ENCODE results near the gene ANKRD33B.

ANKRD33B gene

DNA sequence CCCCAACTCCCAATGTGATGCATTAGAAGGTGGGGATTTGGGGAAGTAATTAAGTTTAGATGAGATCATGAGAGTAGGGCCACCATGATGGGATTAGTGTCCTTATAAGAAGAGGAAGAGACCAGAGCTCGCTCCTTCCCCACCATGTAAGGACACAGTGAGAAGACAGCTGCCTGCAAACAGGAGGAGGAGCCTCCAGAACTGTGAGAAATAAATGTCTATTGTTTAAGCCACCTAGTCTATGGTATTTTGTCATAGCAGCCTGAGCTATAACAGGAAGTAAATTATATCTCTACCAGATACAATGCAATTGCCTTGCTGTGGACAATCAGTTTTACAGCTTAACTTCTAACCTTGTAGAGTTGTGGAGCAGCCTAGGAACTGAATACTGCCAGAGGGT, 58.0 kb downstream of the ANKRD33B start:
- DNase-seq = peak; percentile 85 to 86

- DNase-seq = no peak
Measured at GRCh38 chr5:10622810-10623209, 58.9 kb downstream of the ANKRD33B start.

DNA sequence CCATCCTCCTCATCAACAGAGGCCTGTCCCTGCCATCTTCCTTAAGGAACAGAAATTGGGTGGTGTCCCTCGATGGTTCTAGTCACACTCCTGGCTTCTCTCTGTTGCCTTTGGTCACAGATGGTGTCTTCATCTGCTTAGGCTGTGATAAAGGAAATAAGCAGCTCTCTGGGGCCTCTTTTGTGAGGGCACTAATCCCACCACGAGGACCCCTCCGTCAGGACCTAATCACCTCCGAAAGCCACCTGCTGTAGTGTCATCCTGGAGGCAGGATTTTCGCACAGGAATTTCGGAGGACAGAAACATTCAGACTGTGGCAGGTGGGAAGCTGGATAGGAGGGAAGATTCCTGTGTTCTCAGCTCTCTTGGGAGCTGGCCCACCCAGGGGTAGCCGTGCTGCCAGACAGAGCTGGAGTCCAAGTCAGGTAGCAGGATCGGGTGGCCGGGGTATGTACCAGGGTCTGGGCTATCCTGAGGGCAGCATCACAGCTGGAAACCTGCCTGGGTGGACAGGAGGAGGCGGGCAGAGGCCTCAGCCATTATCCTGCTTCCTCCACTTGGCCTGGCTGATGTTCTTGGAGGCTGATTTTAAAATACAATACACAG, 59.5 kb downstream of the ANKRD33B start:
- DNase-seq = no peak

DNA sequence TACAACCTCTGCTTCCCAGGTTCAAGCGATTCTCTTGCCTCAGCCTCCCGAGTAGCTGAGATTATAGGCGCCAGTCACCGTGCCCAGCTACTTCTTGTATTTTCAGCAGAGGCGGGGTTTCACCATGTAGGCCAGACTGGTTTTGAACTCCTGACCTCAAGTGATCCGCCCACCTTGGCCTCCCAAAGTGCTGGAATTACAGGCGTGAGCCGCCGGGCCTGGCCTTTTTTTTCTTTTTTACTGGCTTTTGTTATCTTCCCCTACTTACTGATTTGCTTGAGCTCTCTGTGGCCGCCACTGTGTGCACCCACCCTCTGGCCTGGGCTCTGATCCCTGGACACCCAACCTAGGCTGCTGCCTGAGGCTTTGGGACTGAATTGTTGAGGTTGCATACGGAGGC, 60.3 kb downstream of the ANKRD33B start:
- DNase-seq = peak in 1 of 2 donors; percentile 69

- DNase-seq = no peak
Measured at GRCh38 chr5:10624679-10625078, 60.8 kb downstream of the ANKRD33B start.

DNA sequence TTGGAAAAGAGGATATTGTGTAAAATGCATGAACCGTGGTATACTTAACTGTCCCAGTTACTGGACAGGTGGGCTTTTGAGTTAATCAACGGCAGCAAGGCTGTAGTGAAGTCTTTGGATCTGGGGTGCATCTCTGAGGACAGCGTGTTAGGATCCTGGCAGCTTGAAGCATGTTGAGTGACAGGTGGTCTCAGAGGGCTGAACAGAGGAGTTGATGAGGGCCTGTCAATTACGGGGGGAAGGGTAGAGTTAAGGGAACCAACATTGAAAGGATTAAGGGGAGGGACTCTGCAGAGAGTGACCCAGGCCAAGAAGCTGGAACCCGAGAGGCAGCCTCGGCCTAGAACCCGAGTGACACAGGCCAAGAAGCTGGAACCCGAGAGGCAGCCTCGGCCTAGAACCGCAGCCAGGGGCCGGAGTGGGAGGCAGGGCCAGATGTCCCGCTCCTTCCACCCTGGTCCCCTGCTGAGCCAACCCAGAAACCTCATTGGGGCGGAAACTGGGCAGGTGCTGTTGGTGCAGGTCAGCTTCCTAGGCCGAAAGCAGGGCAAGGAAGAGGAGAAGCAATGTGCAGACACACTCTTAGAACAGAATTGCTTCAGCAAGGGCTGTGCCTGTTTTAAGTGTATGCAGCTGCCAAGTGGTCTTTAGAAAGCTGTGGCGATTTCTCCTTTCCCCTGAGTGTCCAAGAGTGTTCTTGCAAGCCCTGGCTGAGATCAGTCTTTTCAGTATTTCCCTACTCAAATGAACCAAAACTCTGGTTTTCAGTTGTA, 62.0 kb downstream of the ANKRD33B start:
- no peak for DNase-seq

DNA sequence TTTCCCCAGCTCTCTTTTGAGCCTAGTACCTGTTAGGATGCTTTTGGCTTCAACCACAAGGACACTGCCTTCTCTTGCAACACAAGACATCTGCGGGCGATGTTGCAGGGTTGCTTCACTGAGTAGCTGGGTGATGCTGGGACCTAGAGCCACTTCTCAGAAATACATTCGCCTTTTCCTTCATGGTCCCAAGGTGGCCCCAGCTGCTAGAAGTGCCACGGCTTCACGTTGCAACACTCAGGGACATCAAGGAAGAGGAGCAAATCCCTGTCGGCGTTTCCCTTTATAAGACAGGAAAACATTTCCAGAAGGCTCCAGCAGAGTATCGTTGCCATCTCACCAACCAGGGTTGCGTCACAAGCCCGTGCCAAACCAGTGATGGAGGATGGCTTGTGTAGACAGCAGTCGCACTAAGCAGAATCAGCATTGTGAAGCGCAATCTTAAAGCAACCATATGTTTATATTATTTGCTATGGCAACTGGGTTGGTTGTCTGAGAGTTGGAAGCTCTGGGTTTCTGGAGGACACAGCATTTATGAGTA, 62.7 kb downstream of the ANKRD33B start:
- peak in 1 of 2 donors; percentile 30 for DNase-seq

DNA sequence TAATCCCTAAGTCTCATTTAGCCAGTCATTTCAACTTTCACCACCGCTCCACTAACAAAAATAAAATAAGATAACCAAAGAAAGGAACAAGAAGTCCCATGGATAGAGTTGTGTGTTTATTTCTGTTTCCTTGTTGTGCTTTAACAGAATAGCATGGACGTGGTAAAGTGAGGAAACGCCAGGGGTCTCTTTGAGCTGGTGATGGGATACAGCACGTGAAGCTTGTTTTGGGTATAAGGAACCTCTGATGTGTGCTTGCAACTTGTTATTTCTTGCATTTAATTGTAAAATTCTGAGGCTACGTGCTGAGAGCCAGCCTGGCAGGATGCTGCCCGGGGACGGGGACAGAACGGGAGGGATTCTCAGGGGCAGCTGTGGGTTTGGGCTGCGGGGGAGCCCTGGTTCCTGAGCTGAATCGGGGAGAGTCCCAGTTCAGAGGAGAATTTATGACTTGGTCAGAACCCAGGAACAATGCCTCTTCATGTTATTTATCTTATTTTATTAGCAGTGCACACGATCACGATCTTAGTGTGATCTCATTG, 63.4 kb downstream of the ANKRD33B start:
- DNase-seq = no peak

DNA sequence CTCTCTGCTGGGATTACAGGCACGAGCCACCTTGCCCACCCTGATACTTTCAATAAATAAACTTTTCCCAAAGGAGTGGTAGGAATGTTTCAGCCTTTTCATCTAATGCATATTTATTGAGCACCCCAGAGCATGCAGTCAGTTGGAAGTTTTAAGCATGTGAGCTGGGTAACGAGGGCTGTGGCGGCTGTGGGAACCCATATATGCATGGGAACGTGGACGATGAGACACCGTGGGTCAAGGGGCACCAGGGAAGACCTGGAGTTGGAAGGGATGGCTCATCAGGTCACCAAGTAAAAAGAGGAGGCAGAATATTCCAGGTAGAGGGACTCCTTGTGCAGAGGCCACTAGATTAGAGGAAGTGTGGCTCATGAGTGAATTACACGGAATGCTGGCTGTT, 64.7 kb downstream of the ANKRD33B start:
- no peak for DNase-seq

DNA sequence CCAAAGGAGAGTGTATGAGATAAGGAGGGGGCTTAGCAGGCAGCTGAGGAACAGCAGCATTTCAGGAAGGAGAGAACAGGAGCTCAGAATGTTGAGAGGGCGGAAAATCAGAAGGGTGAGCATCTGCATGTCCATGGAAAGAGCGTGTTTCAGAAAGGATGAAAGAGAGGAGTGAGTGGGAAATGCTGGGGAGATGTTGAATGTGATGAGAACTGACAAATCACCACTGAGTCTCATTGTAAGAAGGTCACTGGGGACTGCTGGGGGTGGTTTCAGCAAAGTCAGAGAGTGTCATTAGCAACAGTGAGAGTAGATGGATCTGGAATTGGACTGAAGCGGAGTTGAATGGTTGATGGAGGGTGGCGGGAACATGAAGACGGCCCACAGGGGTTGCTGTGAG, 65.8 kb downstream of the ANKRD33B start:
- no peak for DNase-seq

DNA sequence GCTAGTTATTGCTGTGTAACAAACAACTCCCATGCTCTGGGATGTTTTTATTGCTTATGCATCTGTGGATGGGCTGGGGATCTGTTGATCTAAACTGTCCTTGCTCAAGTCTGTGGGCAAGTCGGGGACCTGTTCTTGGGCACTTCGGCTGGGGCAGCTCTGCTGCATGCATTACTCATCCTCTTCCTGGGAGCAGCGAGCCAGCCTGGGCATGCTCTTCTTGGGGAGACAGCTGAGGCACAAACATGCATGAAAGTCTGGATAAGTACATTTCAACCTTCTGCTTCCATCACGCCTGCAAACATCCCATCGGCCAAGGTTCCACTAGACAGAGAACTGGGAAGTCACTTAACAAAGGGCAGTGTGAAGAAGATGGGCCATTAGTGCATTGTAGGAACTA, 66.3 kb downstream of the ANKRD33B start:
- DNase-seq = no peak

GRCh38 chr5:10630744-10631143, 66.9 kb downstream of the ANKRD33B start:
- DNase-seq = peak in 1 of 2 donors; percentile 51

- DNase-seq = peak in 1 of 2 donors; percentile 16
Measured at GRCh38 chr5:10631316-10631996, 67.6 kb downstream of the ANKRD33B start.

DNA sequence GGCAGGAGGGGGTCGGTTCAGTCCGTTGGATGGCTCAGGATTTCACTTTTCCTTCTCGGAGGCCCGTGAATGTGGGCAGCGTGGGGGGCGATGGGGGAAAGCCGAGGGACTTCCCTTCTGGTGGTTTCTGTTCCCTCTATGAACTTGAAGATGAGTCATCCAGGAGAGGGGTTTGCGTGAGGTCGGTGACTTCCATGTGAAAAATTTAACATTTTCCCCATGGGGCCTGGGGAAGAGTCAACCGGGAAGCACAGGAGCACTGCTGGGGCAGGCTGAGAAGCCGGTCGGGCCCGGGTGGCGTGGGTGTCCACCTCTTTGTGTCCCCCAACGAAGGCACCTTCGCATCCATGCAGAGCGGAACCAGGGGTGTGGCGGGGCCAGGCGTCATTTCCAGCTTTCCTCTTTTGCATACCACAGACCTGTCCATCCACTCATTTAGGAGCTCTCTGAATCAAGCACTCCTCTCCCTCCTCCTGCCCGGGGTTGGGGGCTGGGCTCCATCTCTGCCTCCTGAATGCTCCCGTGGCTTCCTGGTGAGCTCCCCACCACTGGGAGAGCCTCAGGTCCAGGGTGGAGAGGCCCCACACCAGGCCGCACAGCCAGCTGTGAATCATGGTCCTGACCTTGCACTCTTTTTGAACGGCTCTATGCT, 68.4 kb downstream of the ANKRD33B start:
- peak; percentile 74 to 89 for DNase-seq

DNA sequence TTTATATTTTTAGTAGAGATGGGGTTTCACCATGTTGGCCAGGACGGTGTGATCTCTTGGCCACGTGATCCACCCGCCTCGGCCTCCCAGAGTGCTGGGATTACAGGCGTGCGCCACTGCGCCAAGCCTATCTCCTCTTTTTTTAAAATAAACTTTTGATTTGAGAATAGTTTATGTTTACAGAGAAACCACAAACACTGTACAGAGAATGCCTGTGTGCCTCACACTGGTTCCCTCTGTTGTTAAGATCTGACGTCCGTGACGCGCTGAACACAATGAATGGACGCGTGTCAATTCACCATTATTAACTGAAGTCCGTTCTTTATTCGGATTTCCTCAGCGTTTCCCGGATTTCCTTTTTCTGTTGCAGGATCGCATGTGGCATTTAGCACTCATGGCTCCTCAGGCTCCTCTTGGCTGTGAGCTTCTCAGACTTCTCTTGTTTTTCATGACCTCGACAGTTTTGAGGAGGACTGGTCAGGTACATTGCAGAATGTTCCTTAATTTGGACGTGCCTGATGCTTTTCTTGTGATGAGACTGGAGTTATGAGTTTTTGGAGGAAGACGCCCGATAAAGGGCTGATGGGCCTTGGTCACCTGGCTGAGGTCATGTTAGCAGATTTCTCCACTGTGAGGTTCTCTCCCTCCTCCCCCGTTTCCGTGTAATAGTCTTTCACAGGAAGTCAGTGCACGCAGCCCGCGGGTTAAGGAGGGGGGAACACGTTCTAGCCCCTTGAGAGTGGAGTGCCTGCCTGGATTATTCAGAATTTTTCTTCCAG, 69.6 kb downstream of the ANKRD33B start:
- no peak for DNase-seq

DNA sequence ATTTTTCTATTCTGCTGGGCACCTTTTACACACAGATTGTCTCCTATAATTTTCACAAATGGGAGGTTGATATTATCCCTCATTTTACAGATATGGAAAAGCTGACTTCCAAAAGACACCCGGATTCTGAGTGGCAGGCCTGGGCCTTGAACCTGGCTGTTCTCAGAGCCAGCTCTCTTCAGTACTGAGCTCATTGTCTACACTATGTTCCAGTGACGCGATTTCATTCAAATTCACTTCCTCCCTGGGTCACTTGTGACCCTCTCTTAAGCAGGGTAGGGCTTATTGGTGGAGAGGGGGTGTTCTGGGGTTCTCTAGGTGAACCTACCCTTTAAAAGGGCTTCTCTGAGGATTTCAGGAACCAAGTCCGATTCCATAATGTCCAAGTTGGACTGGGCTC, 70.2 kb downstream of the ANKRD33B start:
- no peak for DNase-seq

- no peak for DNase-seq
Measured at GRCh38 chr5:10634562-10634961, 70.7 kb downstream of the ANKRD33B start.

DNA sequence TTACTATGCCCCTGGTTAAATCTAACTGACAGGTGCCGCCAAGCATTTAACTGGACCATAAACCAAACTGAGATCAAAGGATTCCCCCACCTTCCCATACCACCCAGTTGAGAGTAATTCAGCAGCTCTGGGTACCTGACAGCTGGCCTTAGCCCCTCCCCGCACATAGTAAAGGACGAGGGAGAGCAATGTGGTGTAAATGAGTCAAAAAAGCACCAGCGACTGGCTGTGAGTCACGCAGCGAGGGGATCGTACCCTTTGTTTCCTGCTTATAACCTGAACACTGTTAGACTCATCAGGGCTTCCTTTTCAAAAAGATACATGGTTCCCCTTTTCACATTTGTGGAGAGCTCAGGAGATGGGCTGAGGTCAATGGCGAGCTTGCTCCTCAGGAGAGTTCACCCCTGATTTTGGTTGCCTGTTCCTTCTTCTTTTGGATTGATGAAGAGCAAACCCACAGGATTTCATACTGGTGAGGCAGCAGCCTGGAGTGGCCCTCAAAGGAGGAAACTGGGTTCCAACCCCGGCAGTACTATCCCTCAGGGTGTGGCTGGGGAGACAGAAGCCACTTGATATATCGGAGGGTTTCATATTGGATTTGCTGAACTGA, 71.5 kb downstream of the ANKRD33B start:
- peak; percentile 71 to 73 for DNase-seq

- DNase-seq = no peak
Measured at GRCh38 chr5:10635867-10636350, 72.0 kb downstream of the ANKRD33B start.

DNA sequence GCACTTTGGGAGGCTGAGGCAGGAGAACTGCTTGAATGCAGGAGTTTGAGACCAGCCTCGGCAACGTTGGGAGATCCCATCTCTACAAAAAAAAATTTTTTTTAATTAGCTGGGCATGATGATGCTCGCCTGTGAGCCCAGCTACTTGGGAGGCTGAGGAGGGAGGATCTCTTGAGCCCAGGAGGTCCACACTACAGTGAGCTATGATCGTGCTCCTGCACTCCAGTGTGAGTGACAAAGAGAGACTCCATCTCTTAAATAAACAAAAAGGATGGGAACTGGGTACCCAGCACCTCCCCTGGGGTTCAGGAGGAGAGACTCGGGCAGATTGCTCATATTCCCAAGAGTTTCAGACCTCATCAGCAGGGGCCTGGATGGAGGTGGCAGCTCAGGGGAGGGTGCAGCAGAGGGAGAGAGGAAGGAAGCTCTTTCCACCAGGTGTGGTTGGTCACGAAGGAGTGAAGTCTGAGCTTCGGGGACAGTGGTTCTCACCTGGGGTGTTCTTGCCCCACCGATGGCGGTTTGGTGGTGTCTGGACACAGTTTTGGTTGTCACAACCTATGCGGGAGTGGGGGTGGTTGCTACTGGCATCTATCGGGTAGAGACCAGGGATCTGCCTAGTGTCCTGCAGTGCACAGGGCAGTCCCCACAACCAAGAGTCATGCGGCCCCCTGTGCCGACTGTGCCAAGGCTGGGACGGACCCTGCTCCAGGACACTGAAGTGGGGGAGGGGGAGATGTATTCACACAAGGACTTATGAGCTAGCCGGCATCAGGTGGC, 72.7 kb downstream of the ANKRD33B start:
- DNase-seq = no peak

All from inflammatory macrophage (primary cell).